ENCODE data around the gene WNT3A. TPM values are rescaled to one million over a fixed set of nuclear protein-coding genes. Genes with fewer than 3 reads are reported as not detected.
A peak's percentile ranks its signal among the peaks of the same experiment; 100 is the strongest.

The WNT3A gene
- total and polyA plus RNA-seq, 2 donors (not counting 3 experiments of a cell fraction or from before 2014, with no cell fraction given), result not detected

- no peaks in the 10 kb centered on the region for H3K9me3 ChIP-seq (replicated peaks; ENCODE audit: control insufficient read depth, insufficient read depth, low read length)
- peak overlapping the region; percentile 67 for H3K9ac ChIP-seq (replicated peaks; ENCODE audit: extremely low read depth, insufficient read depth, low read length)
- BruUV-seq (replicated peaks), result no TSS peak
- H3K27me3 ChIP-seq (ENCODE audit: control insufficient read depth in 2 of 2, insufficient read depth in 2 of 2, low read length in 2 of 2), result no peaks in the 10 kb centered on the region
- H3K4me3 ChIP-seq (replicated peaks in 1 of 3; ENCODE audit: insufficient read depth in 1 of 3, low read depth in 1 of 3, low read length in 3 of 3), result peak overlapping the region; percentile 26 to 92 (median 54)
- H3K4me1 ChIP-seq (ENCODE audit: control insufficient read depth, extremely low read depth, insufficient read depth, low read length), result peaks cover 13% of the 10 kb centered on the region
- TF ChIP-seq MAX (IDR thresholded peaks at IDR 0.05; ENCODE audit: insufficient read depth, insufficient read length) (no peak), FOS (IDR thresholded peaks at IDR 0.05; ENCODE audit: borderline replicate concordance, insufficient read depth, low read length) (no peak), EZH2 (IDR thresholded peaks at IDR 0.05; ENCODE audit: borderline replicate concordance, low read depth, low read length, severe bottlenecking) (no peak), GATA2 (IDR thresholded peaks at IDR 0.05; ENCODE audit: insufficient read depth, insufficient read length, low read depth, low read length) (no peak), POLR2AphosphoS5 (IDR thresholded peaks at IDR 0.05; ENCODE audit: insufficient read depth, low read depth, low read length) (no peak), MYC (IDR thresholded peaks at IDR 0.05; ENCODE audit: low read depth, low read length) (no peak), POLR2A (IDR thresholded peaks at IDR 0.05; ENCODE audit: low read depth, low read length) (no peak), CTCF (IDR thresholded peaks at IDR 0.05; ENCODE audit: extremely low read depth in 1 of 2, insufficient read depth in 1 of 2, low read depth in 1 of 2, low read length in 2 of 2) (no peak), JUN (IDR thresholded peaks at IDR 0.05; ENCODE audit: borderline replicate concordance, insufficient read depth, insufficient read length, low read depth) (no peak)
- H2AFZ ChIP-seq (ENCODE audit: low read depth, low read length), result peak overlapping the region; percentile 57
- peak overlapping the region; percentile 32 for H3K27ac ChIP-seq (ENCODE audit: insufficient read depth, low read depth, low read length)
- FAIRE-seq (peak; percentile 49), DNase-seq (ENCODE audit: low read depth, low spot score) (peak; percentile 48)
- peak overlapping the region; percentile 59 for H3K4me2 ChIP-seq (ENCODE audit: insufficient read depth, low read length)
- H3K36me3 ChIP-seq (ENCODE audit: control insufficient read depth in 2 of 2, extremely low read depth in 1 of 2, insufficient read depth in 2 of 2, low read length in 2 of 2), result peaks cover 0 to 8% of the 10 kb centered on the region in 2 experiments
- POLR2A ChIA-PET, result interaction anchor here (0.7 kb wide), 1 partner anchor 349 kb away, joined by 3 read pairs; no protein-coding TSS in a partner anchor
- CTCF ChIA-PET, result interaction anchor here (1.2 to 2.1 kb wide), 5 partner anchors 21 to 111 kb away, joined by 3 to 16 read pairs (median 9); partner anchors contain the start of gene IBA57
- H3K79me2 ChIP-seq (ENCODE audit: control insufficient read depth, insufficient read depth, low read length), result peaks cover 13% of the 10 kb centered on the region
- H3K9me1 ChIP-seq (replicated peaks; ENCODE audit: control insufficient read depth, extremely low read depth, insufficient read depth, low read length), result no peaks in the 10 kb centered on the region
- intact Hi-C loops (cut with micrococcal nuclease) (loop anchor here (1.0 to 5.0 kb wide), 4 partner anchors 25 to 347 kb away; partner anchors contain the start of genes GUK1 and IBA57), dilution Hi-C loops (cut with MboI; ENCODE audit: extremely low pct_ligation_motif_present, low sequenced_read_pairs) (no loop called here)
- no peaks in the 10 kb centered on the region for H4K20me1 ChIP-seq (replicated peaks; ENCODE audit: control insufficient read depth, extremely low read depth, insufficient read depth, low read length)
Observed at GRCh38 chr1:228109962-228110488, 103.2 kb downstream of the WNT3A start.

Measured in endothelial cell of umbilical vein (primary cell).